ENCODE data around the gene HYAL2.
"Not testable (repeated sequence)": the region's sequence is repeated elsewhere in the genome, so short reads cannot be mapped to it uniquely, and the experiment has no call there.

Gene HYAL2

DNA sequence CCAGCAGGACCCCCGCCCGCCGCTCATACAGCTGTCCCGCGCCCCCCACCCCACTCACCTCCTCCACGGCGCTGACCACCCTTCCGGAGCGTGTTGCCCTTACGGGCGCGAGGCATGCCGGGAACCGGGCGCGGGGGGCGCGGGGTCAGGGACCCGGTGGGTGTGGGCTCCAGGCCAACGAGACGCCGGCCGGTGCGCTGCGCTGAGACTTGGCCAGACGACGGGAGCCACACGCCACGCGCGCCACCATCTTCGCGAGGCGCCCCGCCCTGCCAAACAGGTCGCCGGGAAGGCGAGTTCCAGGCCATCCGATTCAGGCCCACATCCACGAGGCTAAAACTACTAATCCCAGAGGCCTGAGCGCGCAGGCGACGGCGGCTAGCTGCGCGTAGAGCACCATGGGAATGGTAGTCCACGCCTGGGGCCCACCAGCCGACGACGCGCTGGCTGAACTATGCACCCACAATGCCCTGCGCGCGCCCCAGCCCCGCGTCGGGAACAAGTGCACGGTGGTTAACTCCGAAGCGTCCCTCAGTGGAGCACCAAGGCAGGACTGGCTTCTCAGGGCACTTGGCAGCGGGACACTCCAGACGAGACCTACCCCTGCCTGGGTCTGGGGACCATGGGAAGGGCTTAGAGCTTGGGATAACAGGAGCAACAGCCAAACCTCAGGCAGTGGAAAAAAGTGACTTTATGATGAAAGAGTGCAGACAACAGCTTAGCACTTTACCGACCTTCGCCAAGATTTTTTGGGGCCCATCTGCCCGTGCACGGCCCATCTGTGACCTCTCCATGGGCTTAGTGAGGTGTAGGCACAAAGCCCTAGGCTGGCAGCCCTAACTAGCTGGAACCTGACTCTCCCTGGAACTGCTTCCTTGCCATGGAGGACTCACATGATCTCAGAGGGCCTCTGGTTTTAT lies 30.1 kb downstream of the HYAL2 start, which contains the start of gene IFRD2:
TSS of gene IFRD2 (minus strand) at position 271 of the 920 bp plus-strand sequence. CDS start at position 116, 155 bp downstream.
- DNase-seq (ENCODE audit: low read depth, low spot score) = peak; percentile 92

DNA sequence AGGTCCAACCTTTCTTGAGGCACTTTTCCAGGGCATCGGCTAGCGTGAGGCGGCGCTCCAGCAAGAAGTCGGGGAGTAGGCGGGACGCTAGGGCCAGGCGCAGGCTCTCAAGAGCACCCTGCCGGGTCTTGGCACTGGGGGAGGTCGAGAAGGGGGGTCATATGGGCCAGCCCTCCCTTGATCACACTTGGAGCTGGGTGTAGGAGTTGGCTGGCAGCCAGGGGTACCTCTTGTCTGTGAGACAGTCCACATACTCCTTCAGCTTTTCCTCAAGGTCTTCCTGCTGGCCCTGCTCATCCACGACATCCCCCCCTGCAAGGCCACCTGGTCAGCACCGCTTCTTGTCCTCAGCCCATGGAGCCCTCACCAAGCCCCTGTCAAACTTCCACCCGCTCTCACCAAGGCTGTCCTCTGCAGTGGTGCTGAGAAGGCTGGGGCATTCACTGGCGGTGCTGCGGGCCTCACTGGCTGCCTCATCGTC lies 32.3 kb downstream of the HYAL2 start:
- no peak for DNase-seq (ENCODE audit: low read depth, low spot score)

DNA sequence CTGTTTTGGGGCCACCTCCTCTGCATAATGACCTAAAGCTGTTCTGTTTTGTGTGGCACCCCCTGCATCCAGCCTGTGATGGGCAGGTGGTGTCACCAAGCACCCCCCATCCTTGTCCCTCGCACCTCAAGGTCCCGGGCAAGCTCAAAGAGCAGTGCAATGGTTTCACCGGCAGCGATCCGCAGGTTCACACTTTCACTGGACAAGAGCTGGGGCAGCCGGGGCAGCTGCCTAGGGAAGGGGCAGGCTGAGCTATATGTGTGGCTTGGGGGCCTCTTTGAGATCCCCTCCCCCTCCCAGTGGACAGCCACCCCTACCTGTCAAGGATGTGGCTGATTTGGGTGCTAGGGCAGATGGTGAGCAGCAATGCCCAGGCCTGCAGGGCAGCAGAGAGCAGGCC lies 33.4 kb downstream of the HYAL2 start:
- DNase-seq (ENCODE audit: low read depth, low spot score) = no peak

DNA sequence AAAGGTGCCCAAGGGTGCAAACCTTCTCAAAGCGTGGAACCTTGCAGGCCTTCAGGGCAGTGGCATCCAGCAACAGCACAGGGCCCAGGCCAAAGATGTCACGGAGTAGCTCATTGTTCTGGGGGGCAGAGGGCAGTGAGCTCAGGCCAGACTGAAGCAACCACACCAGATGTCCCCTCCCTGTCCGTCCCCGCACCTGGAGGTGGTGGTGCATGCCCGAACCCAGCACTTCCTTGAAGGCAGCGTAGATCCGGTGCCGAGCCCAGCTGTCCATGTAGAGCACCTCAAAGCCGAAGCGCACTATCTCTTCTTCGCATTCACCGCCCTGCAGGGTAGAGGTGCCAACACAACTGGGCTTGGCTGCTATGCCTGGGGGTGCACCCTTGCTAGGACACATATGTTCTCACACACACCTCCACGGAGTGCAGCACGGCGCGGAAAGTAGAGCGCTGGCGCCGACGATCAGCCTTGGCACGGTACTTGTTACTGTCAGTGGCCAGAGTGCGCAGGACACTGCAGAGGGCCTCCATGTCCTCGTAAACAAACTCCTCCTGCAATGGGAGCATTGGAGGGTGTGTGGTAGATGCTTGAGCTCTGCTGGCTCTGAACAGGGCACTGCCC lies 34.0 kb downstream of the HYAL2 start:
- no peak for DNase-seq (ENCODE audit: low read depth, low spot score)

DNA sequence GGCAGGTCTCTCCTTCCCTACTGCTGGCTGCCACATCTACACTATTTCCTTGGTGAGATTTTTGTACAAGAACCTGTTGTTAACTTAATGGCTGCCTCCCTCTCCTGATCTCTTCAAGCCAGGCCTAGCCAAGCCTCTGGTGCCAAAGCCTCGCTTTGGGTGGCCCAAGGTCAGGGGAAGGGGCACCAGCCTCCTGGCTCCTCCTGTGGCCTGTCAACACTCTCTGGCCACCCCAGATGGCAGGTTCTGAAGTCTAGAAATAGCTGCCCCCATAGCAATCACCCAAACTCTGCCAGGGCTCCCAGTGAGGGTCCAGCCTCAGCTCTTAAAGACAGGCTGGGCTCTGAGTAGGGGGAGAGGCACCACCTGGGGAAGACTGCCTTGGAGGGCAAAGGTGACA lies 35.3 kb downstream of the HYAL2 start:
- DNase-seq (ENCODE audit: low read depth, low spot score) = no peak

DNA sequence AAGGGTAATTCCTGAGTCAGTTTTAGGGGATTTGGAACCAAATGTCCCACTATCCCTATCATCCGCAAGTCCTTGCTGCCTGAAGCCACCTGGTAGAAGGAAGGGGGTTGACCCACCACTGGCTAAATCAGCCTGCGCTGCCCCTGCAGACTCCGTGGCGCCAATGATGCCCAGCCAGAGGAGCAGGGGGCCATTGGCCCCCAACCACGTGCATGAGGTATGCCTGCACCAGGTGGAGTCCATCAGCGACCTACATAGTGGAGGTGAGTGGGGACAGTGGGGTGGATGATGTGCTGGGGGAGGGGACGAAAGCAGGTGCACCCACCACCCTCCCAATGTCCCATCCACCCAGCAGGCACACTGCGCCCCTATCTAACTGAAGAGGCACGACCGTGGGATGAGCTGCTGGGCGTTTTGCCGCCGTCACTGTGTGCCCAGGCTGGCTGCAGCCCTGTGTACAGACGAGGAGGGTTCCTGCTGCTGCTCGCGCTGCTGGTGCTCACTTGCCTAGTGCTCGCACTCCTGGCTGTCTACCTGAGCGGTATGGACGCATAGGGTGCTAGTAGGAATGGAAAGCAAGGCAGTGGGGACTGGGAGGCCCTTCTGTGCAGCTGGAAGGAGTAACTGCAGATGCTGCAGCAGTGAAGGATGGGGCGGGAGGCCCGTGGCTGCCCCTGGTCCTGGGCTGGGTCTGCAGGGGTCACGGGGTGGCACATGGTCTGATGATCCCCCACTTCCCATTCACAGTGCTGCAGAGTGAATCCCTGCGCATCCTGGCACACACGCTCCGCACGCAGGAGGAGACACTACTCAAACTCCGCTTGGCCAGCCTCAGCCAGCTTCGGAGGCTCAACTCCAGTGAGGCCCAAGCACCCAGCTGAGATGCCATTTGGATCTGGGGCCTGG lies 36.0 kb downstream of the HYAL2 start:
- DNase-seq (ENCODE audit: low read depth, low spot score) = no peak

DNA sequence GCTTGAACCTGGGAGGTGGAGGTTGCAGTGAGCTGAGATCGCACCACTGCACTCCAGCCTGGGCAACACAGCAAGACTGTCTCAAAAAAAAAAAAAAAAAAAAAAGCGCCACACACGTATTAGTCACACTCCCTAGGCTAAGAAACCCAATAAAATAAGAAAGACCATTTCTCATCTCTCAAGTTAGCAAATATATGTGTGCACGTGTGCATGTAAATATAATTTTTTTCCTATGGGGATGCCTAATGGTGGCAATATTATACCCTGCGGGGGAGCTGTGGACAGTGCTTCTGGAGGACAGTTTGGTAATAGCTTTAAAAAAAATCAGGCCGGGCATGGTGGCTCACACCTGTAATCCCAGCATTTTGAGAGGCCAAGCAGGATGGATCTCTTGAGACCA lies 38.4 kb downstream of the HYAL2 start:
- DNase-seq (ENCODE audit: low read depth, low spot score) = not testable (repeated sequence)

DNA sequence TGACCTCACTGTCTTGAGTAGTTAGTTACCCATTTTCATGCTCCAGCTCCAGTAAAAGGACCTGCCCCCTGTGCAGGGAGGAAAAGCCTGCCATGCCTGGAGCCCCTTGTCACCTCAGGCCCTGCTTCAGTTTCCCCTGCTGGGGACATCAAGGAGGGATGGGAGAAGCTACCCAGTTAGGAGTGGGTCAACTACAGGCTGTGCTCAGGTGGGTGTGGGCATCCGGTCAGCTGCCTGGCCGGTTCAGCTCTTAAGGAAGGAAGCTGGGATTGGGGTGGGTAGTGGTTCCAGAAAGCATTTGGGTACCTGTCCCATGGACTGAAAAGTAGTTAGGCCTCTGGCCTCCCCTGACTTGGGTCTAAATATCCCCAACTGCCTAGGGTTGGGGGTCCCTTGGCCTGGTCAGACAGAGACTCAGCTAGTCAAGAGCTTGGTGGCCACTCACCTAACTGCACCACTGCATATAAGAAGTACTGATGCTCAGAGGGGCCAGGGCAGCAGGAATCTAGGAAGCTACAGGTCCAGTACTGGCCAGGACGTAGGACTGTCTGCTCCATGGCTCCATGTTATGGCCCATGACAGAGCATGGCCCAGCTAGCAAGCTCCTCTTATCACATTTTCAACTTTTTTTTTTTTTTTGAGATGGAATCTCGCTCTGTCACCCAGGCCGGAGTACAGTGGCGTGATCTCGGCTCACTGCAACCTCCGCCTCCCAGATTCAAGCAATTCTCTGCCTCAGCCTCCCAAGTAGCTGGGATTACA lies 43.1 kb downstream of the HYAL2 start:
- DNase-seq (ENCODE audit: low read depth, low spot score) = no peak

DNA sequence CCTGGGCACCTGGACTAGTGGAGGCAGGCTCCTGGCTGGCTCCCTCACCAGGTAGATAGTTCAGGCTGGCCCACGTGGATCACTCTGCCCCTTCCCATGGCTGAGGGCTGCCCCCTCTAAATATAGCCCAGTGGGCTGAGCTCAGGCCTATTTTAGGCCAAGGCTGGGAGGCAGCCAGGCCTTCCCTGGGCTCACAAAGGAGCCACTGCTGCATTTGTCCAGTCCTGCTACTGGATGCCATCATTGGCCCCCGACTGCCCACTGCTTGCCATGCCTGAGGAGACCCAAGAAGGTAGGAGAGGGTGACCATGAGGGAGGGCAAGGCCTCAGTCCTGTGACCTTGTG lies 43.7 kb downstream of the HYAL2 start, which contains the start of gene LSMEM2:
TSS of gene LSMEM2 (plus strand) at position 208 of the 345 bp plus-strand sequence. CDS start at position 235, 27 bp downstream.
- no peak for DNase-seq (ENCODE audit: low read depth, low spot score)

DNA sequence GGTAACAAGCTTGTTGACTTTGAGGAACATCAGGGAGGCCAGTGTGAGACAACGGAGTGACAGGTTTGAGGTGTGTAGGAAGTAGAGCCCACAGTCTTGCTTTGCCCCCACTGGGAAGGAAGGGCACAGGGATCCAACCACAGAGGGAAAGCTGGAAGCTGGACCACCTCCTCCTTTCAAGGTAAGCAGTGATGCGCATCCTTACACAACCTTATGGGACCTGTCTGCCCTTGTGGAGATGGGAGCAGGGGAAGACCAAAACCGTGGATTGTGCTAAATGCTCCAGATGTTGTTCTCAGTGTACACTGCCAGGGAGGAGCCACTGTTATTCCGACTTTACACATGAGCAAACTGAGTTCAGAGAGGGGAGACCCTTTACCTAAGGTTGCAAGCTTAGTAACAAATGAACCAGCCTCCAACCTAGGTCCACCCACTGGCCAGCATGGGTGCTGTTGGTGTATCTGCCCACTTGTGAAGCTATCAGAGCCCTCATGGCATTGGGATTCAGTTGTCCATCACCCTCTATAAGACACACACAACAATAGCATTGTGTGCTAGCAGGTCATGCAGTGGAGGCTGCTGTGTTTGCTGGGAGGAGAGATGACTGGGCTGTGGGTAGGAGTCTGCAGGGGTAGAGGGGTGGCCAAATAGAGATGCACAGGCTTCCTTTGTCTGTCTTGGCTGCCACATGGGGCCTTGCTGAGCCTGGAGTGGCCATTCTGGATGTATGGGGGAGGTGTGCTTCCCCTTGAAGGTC lies 44.2 kb downstream of the HYAL2 start:
- no peak for DNase-seq (ENCODE audit: low read depth, low spot score)

DNA sequence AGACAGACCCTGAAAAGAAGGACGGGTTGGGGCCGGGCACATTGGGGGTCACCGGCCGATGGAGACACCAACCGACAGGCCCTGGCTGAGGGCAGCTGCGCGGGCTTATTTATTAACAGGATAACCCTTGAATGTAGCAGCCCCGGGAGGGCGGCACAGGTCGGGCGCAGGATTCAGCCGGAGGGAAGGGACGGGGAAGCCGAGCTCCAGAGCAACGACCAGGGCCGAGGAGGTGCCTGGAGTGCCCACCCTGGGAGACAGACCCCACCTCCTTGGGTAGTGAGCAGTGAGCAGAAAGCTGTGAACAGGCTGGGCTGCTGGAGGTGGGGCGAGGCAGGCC lies 45.8 kb downstream of the HYAL2 start:
- no peak for DNase-seq (ENCODE audit: low read depth, low spot score)

DNA sequence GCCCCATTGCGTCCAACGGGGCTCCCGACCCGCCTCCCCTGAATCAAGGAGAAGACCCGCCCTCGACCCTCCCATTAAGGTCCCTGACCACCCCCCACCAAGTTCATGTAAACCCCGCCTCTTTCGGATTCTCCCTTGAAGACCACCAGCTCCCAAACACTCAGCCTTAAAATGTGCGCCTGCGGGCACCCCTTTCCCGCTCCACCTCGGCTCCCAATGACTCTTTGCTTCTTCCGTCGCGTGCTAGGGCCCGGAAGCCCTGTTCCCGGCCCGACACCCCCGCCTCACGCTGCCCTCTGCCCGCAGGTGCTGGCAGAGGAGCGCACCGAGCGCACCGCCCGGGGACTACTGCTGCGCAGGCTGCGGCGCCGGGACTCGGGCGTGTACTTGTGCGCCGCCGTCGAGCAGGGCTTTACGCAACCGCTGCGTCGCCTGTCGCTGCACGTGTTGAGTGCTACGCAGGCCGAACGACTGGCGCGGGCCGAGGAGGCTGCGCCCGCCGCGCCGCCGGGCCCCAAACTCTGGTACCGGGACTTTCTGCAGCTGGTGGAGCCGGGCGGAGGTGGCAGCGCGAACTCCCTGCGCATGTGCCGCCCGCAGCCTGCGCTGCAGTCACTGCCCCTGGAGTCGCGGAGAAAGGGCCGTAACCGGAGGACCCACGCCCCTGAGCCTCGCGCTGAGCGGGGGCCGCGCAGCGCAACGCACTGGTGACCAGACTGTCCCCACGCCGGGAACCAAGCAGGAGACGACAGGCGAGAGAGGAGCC lies 46.4 kb downstream of the HYAL2 start:
- no peak for DNase-seq (ENCODE audit: low read depth, low spot score)

DNA sequence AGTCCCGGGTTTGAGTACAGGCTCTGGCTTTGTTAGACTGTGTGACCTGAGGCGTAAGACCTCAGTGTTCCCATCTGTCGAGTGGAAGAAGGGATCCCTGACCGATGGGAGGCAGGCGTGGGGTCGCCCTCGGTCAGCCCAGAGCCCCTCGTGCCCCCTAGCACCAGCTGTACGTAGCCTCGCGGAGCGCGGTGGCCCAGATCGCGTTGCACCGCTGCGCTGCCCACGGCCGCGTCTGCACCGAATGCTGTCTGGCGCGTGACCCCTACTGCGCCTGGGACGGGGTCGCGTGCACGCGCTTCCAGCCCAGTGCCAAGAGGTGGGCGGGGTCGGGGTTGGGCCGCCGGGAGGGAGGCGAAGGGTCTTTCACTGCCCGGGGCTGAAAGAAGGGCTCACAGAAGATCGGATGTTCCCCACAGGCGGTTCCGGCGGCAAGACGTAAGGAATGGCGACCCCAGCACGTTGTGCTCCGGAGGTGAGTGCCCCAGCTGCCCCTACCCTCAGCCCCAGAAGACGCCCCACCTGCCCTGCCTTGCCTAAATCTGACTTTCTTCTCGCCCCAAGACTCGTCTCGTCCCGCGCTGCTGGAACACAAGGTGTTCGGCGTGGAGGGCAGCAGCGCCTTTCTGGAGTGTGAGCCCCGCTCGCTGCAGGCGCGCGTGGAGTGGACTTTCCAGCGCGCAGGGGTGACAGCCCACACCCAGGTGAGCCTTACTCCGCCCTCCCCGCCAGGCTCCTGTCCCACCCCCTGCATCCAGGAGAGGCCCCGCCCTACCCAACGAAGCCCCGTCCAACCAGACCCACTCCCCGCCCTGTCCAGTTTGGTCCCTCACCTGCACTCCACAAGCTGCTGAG lies 47.2 kb downstream of the HYAL2 start:
- DNase-seq (ENCODE audit: low read depth, low spot score) = no peak

DNA sequence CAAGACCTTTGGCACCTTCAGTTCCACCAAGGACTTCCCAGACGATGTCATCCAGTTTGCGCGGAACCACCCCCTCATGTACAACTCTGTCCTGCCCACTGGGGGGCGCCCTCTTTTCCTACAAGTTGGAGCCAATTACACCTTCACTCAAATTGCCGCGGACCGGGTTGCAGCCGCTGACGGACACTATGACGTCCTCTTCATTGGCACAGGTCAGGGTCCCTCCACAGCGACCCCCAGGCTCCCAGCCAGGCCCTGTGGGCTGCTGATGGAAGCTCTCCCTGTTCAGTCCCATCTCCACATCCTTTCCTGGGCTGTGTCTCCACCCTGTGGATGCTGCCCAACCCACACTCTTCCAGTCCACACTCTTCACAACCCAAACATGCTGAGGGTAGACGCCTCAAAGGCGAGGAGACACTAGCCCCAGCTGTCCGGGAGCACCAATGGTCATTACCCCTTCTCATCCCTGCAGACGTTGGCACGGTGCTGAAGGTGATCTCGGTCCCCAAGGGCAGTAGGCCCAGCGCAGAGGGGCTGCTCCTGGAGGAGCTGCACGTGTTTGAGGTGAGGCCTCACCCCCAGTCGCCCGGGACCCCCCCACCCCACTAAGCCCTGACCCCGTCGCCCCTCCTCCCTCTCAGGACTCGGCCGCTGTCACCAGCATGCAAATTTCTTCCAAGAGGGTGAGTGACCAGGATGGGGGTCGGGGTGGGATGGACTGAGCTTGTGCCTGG lies 48.0 kb downstream of the HYAL2 start:
- peak; percentile 55 for DNase-seq (ENCODE audit: low read depth, low spot score)

DNA sequence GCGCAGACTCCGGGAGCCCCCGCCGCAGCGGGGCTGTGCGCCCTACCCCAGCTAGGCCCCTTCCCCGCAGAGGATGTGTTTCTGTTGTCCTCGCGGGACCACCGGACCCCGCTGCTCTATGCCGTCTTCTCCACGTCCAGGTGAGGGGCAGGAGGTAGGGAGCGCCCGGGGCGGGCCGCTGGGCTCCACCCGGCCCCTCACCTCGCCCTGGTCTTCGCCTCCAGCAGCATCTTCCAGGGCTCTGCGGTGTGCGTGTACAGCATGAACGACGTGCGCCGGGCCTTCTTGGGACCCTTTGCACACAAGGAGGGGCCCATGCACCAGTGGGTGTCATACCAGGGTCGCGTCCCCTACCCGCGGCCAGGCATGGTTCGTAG lies 48.9 kb downstream of the HYAL2 start:
- no peak for DNase-seq (ENCODE audit: low read depth, low spot score)

DNA sequence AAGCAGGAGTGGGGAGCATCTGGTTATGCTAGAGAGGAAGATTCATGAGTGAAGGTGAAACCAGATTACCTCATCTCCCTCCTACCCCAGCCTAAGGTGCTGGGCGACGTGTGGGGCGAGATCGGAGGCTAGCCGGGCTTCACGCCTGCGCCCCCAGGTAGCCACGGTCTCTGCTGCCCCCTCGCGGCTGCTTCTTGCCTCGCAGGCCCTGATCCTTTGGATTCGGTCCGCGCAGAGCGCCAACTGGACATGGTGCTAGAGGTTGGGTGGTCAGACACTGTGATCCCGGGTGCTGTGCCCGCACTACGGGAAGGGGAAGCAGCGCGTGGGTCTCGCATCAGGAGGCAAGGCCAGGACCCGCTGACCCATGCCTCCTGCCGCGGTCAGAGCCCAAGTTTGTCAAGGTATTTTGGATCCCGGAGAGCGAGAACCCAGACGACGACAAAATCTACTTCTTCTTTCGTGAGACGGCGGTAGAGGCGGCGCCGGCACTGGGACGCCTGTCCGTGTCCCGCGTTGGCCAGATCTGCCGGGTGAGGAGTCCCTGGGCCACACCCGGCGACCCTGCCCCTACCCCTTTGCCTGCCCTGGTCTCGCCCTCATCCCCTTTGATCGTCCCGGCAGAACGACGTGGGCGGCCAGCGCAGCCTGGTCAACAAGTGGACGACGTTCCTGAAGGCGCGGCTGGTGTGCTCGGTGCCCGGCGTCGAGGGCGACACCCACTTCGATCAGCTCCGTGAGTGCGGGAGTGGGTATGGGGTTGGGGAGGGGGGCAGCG lies 49.4 kb downstream of the HYAL2 start:
- DNase-seq (ENCODE audit: low read depth, low spot score) = peak; percentile 77

DNA sequence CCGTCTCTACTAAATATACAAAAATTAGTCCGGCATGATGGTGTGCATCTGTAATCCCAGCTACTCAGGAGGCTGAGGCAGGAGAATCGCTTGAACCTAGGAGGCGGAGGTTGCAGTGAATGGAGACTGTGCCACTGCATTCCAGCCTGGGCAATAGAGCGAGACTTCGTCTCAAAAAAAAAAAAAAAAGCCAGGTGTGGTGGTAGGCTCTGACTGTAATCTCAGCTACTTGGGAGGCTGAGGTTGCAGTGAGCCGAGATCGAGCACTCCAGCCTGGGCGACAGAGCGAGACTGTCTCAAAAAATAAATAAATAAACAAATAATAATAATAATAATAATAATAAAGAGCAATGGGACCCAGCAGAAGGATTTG lies 50.0 kb downstream of the HYAL2 start:
- not testable (repeated sequence) for DNase-seq (ENCODE audit: low read depth, low spot score)

Measured in activated CD4-positive, CD25-positive, alpha-beta regulatory T cell treated with anti-CD3 and anti-CD28 coated beads, Interleukin-2, amount 50 U/mL, for 16 hours (primary cell).